HG03442 (cell line): ENCODE results near the gene COCH.

Experiments used
- ATAC-seq: cut with Tn5 transposase; IDR thresholded peaks from one replicate; pipeline ENCODE4 v1.9.1; 2021; ENCODE audit warnings: mild to moderate bottlenecking, moderate library complexity; ENCODE audit not compliant: unreplicated experiment

COCH gene

DNA sequence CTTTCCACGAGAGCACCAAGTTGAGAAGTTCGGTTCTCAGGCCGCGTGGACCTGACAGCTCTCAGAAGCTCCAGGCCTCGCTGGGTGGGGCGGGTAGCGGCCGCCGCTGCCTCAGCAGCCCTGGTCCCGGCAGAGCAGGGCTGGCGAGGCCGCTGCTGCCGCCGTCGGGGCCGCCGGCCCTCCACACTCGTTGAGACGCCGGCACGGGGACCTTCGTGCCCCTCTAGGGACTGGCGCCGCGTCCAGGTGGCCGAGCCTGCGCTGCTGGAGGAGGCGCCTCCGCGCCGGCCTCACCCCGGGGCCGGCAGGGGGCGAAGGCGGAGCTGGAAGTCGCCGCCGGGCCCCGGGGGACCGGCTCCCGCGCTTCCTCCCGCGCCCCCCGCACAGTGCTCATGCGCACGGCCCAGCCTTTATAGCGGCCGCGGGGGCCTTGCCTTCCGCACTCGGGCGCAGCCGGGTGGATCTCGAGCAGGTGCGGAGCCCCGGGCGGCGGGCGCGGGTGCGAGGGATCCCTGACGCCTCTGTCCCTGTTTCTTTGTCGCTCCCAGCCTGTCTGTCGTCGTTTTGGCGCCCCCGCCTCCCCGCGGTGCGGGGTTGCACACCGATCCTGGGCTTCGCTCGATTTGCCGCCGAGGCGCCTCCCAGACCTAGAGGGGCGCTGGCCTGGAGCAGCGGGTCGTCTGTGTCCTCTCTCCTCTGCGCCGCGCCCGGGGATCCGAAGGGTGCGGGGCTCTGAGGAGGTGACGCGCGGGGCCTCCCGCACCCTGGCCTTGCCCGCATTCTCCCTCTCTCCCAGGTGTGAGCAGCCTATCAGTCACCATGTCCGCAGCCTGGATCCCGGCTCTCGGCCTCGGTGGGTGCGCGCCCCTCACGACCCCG, at the start of gene COCH:
TSS of gene COCH (plus strand) at position 440 of the 879 bp plus-strand sequence. CDS start at position 820, 380 bp downstream.
- ATAC-seq = peak; percentile 65

DNA sequence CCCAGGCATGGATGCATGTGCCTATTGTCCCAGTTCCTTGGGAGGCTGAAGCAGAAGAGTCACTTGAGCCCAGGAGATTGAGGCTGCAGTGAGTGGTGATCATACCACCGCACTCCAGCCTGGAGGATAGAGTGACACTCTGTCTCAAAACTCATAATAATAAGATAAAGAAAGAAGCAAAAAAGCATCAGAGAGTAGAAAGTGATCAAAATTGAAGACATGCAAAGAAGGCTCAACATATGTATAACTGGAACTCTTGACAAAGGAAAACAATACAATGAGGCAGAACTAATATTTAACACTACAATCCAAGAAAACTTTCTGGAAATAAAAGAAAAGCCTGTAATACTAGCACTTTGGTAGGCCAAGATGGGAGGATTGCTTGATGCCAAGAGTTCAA, 48.3 kb upstream of the COCH start:
- no peak for ATAC-seq

DNA sequence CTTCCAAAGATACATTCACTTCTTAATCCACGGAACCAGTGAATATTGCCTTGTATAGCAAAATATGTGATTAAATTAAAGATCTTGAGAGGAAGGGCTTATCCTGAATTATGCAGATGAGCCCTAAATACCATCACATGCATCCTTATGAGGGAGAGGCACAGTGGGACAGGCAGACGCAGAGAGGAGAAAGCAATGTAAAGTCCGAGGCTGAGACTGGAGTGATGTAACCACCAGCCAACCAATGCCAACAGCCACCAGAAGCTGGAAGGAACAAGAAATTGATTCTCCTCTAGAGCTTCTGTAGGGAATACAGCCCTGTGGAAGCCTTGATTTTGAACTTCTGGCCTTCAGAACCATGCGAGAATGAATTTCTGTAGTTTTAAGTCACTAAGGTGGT, 44.5 kb upstream of the COCH start:
- no peak for ATAC-seq

DNA sequence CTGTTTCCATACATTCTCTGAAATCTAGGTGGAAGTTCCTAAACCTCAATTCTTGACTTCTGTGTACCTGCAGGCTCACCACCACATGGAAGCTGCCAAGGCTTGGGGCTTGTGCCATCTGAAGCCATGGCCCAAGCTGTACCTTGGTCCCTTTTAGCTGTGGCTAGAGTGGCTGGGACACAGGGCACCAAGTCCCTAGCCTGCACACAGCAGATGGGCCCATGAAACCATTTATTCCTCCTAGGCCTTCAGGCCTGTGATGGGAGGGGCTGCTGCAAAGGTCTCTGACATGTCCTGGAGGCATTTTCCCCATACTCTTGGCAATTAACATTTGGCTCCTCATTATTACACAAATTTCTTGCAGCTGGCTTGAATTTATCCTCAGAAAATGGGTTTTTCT, 40.0 kb upstream of the COCH start:
- no peak for ATAC-seq

DNA sequence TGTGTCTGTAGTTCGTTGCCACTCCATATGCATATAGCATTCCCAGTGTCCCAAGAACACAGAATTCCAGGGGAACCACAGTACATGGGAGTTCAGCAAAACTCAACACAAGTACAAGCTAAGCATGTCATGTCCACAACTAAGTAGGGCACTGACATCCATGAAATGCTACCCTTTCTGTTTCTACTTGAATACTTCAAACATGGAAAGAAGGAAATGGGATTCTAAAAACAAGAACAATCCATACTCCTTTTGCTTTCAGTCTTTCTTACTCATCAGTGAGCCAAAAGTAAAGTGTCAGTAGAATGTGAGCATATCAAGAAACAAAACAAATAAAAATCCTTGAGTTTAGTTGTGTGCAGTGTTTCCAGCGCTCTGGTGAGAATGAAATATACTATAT, 36.0 kb upstream of the COCH start:
- no peak for ATAC-seq

DNA sequence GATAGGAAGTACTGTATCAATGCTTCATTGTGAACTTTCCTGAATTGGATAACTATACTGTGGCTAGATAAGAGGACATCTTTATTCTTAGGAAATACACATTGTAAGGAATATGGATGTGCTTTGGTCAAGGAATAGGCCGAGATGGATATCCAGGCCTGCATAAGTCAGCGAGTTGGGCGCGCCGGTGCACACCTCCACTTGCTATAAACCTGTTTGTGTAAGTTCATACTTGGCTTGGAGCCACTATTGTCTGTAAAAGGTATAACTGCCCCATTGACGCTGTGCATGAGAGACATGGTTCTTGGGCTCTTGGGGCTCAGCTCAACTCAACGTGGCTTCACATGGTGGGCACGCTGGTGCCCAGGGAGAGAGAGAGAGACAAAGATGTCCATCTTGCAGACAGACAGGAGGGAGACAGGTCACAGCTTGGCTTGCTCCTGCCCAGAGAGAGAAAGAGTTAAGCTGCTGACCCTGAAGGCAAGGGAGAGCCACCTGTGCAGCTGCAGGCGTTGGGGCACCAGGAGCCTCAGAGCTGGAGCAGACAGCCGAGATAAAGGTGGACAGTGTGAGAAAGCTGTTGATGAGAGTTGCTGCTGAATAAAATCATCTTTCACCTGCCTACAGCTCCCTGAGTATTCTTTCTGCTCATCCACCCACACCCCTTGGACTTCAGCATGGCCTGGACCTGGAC, 34.1 kb upstream of the COCH start:
- ATAC-seq = no peak

DNA sequence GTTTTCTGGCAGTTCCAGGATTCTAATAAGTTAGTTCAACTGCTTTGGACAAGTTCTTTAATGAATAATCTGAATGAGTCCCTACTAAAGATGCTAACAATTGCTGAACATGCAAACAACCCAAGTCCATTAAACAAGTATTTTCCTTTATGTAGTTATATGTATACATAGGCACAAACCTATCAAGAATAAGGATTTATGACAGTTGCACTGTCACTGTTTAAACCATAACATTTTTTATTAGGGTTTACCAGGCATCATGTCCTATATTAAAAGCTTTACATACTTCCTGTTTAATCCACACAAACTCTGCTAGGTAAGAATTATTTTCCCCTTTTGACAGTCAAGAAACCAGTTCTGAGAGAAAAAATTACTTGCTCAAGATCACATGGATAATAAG, 31.9 kb upstream of the COCH start:
- no peak for ATAC-seq

DNA sequence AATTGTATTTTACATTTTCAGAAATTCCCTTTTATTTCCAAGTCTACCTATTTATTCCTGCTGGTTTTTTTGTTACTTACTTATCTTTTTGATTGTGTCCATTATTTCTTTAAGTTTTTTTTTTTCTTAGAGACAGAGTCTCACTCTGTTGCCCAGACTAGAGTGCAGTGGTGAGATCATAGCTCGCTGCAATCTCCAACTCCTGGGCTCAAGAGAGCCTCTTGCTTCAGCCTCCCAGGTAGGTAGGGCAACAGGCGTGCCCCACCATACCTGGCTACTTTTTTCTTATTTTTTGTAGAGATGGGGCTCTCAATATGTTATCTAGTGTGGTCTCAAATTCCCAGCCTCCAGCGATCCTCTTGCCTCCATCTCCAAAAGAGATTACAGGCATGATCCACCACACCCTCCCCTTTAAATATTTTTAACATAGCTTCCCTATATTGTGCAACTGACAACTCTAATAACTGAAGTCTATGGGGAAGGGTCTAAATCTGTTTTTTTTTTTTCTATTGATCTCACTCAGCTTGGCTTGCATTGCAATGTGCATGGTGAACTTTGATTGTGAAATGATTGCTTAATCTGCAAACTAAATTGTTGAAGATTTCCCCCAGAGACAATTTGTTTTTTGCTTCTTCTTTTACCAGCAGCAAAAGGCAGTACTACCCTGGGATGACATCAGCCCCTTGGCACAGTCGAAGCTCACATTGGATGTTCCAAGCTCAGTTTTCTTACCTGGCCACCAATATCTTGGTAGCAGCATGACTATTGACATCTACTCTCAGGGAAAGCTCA, 25.7 kb upstream of the COCH start:
- no peak for ATAC-seq

DNA sequence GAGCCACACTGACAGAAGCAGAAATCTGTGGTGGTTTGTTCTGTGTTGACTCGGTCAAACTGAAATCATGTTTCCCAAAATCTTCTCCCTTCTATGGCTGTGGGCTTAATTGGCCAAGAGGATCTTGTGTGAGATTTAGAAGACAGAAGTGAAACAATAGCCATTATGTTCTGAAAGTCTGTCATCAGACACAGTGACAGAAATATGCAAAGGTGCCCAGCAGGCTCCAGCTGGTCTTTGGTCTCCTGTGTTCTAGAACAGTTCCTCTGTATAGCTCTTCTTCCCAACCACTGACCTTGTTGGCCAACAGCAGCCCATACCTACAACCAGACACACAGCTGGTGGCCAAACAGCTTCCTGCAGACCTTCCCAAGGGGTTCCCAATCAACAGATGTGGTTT, 25.0 kb upstream of the COCH start:
- ATAC-seq = peak; percentile 93

DNA sequence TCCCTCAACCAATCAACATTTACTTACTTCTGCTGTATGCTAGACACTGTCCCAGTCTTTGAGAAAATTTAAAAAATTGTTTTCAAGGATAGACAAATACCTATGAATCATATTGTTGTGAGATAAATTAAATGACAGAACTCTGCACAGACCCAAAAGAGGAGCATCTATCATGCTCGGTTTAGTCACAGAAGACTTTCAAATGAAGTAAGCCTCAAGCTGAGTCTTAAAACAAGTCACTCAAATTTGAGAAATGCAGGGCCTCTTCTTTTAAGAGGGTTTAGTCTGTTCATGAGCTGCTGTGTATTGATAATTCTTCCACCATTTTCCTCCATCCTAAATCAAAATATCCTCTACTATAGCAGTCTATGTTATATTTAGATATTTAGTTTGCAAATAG, 24.4 kb upstream of the COCH start:
- ATAC-seq = no peak

DNA sequence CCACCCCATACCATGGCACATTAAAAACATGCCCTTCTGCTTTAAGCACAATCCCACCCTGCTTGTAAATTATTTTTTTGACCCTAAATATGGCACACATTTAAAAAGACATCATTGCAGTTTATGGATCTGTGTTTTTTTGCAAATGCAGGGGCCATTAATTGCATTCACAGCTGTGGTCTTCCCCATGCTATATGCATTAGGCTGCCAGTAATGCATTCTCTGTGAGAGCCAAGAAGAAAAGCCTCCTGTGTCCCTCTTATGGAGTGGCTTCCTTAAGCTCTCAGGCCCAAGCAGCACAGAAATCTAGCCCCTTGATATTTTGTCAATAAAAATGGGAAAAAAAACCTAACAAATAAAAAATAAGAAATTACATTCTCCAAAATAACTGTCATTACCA, 20.4 kb upstream of the COCH start:
- ATAC-seq = no peak

DNA sequence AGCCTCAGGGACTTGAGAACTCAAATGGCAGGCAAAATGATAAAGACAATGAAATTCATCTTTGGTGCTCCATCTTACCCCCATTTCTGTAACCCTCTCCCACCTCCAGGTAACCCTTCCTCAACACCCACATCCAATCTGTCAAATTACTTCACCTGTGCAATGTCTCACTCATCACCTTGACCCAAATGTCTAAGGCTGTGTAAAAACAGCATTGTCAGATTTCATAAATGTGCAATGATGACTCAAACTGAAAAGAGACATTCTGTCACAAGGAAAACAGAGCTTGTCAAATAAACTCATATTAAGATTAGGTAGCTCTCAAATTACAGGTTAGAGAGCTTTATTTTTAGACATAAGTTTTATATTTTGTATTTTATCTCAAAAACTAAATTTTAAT, 19.9 kb upstream of the COCH start:
- ATAC-seq = no peak

DNA sequence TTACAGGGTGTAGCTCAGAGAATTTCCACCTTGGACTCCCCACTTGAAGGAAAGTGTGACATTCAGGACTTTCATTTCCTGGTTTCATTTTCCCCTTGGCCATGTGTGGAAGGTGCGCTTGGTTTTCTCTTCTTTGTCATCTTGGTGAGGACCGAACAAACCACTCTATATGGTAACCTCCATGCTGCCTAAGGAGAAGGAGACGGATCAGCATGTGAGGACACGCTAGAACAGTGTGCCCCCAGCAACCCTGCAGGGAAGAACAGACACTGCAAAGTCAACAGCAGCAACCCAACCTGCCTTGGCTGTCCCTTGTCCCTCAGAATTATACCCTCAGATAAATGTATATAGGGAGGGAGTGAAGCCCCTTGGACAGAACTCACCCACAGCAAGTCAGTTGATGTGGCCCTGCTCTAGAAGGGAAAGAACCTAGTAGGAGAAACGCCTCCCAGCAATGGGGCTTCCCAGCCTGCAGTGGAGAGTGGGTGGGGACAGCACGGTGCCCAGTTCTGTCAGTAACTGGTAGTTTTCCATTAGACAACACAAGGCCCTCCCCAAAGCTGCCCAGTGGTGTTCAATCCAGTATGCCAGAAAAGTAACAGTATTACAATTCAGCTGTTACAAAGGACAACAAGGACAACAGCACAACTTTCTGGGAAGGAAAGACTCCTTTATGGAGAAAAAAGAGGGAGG, 18.9 kb upstream of the COCH start:
- peak; percentile 89 for ATAC-seq

DNA sequence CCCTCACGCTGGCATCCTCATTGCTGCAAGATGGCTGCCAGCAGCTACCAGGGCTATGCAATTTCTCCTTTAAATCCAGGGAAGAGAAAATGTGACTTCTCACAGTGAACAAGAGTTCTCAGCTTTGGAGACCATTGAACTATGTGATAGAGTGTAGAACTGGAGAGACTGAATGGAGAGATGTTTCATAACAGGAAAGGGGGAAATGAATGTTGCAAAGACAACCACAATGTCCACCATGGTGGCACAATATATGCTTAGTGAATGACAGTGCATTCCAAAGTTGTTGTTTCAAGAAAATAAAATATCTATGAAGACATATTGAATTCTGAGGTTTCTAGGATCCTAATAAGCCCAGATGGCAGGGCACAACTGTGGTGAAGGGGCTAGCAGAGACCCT, 13.2 kb upstream of the COCH start:
- ATAC-seq = no peak

DNA sequence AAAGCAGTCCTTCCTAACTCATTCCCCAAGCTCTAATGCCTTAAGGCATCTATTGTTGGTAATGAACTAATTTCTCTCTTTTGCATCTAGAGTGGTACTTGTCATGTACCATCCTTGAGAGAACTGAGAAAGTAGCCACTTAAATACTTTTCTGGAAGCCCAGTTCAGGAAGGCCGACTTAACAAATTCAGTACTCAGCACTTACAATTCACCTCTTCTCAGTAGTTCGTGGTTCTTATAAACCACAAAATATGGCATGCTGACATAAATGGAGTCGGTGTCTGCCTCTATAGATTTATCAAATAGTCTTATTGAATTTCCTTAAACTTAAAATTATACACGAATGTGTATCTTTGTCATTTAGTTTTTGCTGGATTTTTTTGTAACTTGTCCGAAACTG, 9.4 kb upstream of the COCH start:
- no peak for ATAC-seq

DNA sequence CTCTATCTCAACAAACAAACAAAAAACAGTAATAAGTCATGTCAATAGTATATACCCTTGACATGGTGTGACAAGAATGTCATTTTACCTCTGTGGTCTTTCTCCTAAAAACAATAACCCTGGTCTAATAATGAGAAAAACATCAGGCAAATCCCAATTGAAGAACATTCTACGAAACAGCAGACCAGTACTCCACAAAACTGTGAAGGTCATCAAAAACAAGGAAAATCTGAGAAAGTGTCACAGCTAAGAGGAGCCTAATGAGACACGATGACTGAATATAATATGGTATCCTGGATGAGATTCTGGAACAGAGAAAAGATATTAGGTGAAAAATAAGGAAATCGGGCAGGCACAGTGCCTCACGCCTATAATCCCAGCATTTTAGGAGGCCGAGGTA, 5.6 kb upstream of the COCH start:
- no peak for ATAC-seq

DNA sequence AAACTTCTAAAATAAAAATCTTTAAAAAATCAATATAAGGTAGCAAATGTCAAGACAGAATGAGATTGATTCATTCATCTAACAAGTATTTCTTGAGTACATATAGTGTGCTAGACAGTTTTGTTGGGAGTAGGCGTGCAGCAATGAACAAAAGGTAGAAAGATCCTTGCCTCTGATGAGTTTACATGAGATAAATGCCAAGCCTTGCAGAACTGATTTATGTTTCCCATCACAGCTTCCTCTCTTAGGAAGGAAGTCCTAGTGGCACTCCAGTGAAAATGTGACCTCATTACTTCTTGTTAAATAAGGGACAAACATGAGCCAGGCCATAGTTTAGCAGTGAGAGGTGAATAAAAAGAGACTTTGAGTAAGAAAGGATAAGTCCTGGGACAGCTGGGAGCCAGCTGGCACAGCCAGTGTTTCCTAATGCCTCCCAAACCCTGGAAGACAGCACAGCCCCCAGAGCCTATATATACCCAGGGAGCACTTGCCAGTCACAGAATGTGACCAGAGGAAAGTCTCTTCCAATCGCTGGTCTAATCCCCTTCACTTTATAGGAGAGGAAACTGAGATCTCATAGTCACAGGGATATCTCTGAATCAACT, 4.7 kb upstream of the COCH start:
- no peak for ATAC-seq

DNA sequence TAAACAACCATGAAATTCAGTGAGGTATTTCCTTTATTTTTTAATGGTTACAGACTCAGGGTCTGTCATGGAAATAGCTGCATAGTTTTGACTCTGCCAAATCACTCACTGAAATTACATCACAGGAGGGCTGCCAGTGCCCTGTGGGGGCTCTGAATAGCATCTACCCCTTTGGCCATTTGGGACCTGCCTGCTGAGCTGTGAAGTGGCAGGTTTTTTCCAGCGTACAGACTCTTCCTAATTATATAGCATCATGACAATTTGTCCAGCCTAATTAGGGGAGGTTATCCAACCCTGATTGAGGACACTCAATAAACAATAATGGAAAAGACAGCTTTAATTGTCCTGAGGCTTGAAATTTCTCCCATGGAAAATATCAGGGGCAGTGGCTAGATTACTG, 1.8 kb upstream of the COCH start:
- ATAC-seq = no peak

DNA sequence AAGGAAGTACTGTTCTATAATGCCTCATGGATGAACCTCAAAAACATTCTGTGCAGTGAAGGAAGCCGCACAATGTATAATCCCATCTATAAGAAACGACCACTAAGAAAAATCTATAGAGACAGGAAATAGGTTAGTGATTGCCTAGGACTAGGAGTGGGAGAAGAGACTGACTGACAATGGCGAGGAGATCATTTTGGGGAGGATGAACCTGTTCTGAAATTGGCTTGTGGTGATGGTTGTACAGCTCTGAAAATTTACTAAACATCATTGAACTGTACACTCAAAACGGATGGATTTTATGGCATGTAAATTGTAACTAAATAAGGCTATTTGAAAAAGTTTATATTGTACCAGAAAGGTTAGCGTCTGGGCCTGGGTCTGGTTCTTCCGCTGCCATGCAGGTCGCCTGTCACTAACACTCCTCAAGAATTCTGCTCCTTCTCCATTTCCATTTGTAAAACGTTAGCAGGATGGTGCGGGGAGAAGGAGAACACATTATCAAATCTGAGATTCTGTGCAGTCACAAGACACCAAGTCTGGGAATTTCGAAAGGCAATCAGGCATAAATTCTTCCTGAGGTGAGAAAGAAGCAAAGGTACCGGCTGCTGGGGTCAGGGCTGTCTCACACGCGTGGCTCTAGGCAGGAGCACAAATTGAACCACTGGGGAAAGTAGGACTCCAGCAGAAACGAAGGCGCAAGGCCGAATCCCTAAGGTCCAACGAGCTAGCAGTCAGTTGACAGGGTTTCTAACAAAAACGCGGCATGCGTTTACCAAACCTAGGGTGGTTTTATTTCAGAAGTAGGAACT, 845 bp upstream of the COCH start:
- no peak for ATAC-seq
